Fibroblast of mammary gland (primary cell): ENCODE data around the gene LCN10.
"Not testable (repeated sequence)": the region's sequence is repeated elsewhere in the genome, so short reads cannot be mapped to it uniquely, and the experiment has no call there.

Experiments
- DNase-seq: peaks from one replicate; pipeline ENCODE4 v3.0.0-alpha.2; 2010; ENCODE audit warnings: low read depth
- H3K4me3 ChIP-seq: 2 replicates; pipeline ENCODE4 v1.5.1; 2011; ENCODE audit warnings: low read depth, mild to moderate bottlenecking, low read length, moderate library complexity; ENCODE audit not compliant: control insufficient read depth
- CTCF ChIP-seq: conservative IDR thresholded peaks from 2 replicates; pipeline ENCODE4 v1.5.1; 2011; ENCODE audit warnings: low read depth, low read length, inconsistent platforms; ENCODE audit not compliant: control insufficient read depth, insufficient read depth

LCN10 gene

DNA sequence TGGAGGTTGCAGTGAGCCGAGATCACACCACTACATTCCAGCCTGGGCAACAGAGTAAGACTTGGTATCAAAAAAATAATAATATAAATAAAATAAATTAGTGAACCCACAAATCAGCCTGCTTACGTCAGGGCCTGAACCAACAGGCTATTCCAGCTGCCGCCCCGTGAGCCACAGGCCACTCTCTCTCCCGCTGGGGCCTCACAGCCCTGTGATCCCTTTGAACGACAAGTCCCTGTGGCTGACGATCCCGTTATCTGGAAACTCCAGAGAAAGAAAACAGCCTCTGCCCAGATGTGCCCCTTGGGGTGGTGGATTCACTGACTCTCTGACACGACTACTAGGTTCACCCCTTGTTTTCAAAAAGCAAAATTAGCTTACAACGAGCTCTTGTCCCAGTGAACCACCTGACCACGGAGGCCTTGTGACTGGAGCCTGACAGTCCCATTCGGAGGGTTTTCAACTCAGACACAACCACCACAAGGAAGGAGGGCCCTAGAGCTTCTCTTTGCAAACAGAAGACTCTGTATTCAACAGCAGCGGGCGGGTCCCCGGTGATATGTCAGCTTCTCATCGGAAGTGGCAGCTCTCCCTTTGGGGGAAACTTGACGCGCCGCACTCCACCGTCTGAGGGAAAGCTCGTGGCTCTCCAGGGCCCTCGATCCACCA is 34.8 kb downstream of the LCN10 start:
- no peak for DNase-seq
- TF ChIP-seq CTCF: no peak
- H3K4me3 ChIP-seq: no peak overlapping the region

DNA sequence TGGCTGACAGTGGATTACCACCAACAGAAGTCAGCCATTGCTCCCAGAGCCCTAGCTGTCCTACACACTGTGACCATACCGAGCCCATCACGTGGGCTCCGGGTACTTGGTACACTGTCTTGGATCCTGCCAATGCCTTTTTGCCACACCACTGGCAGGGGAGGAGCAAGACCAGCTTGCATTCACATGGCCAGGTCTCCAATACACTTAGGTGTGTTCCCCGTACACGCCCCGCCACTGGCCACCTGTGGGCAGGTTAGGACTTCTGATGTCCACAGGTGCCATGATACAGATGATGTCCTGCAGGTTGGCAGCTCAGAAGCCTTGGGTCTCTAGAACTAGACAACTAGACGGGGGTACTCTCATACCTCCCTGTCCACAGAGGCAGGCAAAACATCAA is 35.7 kb downstream of the LCN10 start:
- no peak for TF ChIP-seq CTCF
- H3K4me3 ChIP-seq: no peak overlapping the region
- DNase-seq: no peak

- TF ChIP-seq CTCF: no peak
- no peak for DNase-seq
Observed at GRCh38 chr9:136705564-136705963, 37.2 kb downstream of the LCN10 start.

GRCh38 chr9:136704741-136705140 is 38.0 kb downstream of the LCN10 start:
- H3K4me3 ChIP-seq, DNase-seq: not testable (repeated sequence)

More at GRCh38 chr9:136705564-136705963, 37.2 kb downstream of the LCN10 start:
- no peak overlapping the region for H3K4me3 ChIP-seq

DNA sequence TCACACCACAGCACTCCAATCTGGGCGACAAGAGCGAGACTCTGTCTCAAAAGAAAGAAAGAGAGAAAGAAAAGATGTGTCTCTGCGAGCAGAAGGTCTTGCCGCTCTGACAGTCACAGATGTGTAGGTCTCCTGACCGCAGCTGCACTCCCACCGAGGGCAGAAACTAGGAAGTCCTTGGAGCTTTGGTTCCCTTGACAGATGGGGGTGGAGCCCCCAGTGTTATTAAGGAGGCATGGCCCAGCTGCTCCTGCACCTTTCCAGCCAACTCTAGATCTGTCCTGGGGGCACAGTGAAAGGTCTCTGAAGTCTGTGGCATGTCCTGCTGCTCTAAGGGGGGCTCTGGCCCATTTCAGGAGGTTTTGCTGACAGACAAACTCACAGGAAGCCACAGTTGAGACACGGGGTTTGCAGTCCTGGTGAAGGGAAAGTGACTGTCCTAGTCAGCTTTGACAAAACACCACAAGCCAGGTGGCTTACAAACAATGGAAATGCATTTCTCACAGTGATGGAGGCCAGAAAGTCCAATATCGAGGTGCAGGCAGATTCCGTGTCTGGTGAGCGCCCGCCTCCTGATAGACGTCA is 39.4 kb downstream of the LCN10 start:
- DNase-seq: no peak
- TF ChIP-seq CTCF: no peak
- no peak overlapping the region for H3K4me3 ChIP-seq

- no peak overlapping the region for H3K4me3 ChIP-seq
- TF ChIP-seq CTCF: no peak
- no peak for DNase-seq
Observed at GRCh38 chr9:136701668-136702053, 41.1 kb downstream of the LCN10 start.

DNA sequence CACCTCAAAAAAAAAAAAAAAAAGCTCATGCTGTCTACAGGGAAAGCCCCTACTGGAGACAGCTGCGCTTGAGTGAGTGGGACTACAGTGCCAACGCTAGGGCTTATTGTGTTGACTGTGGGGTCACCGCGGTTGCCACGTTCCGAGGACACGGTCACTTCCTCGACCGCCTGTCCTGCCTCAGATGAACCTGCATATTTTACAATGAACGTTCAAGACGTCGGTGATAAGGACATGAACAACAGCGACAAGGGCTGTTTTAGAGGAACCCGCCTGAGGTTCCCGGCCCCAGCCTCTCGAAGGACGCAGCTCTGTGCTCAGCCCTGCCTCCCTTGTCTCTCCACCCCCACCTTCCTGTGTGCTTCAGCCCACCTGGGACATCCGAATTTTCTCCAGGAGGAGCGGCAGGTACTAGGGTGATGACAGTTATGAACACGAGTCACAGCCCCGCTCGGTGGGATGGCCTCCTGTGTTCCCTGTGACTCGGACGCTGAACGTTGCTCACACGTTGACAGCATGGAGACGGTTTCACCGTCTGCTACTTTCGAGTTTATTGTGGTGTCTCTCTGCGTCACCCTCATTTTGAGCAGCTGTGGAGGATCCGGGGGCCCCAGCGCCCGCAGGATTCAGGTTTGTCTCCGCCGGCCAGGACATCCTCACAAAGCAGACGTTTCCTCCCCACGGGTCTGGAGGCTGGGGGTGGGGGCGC is 41.6 kb downstream of the LCN10 start:
- TF ChIP-seq CTCF: no peak
- H3K4me3 ChIP-seq: no peak overlapping the region
- no peak for DNase-seq
